IMR-90 (cell line): ENCODE results near the gene SPRED3. TPM values are rescaled to one million over a fixed set of nuclear protein-coding genes. Genes with fewer than 3 reads are reported as not detected.

Source experiments
- ATAC-seq: fragments of 200-7000 bp; cut with Tn5 transposase; 2 replicates; pipeline ENCODE4 v1.9.1; 2020; ENCODE audit warnings: low read depth, mild to moderate bottlenecking, moderate library complexity
- BruUV-seq: library from RNA; stranded (reverse); fragments of 400-500 nt; replicated peaks from 2 replicates; lab custom pipeline; 2021; lab: Mats Ljungman, UMichigan
- CTCF ChIA-PET: fragments of 300-600 bp; formaldehyde crosslinking; extraction: SDS; loops from one replicate; lab custom pipeline; 2021; ENCODE audit warnings: antibody characterized with exemption; lab: Yijun Ruan, JAX
- POLR2A ChIA-PET: fragments of 300-600 bp; sonication (Branson Sonifier 250); formaldehyde crosslinking; loops from one replicate; lab custom pipeline; 2022; ENCODE audit warnings: antibody characterized with exemption; ENCODE audit not compliant: unreplicated experiment; lab: Charles Lee
- DNase-seq: peaks from one replicate; pipeline ENCODE4 v3.0.0; 2013
- H2AFZ ChIP-seq: replicated peaks from 2 replicates; pipeline ENCODE3; 2013; ENCODE audit warnings: low read length, mild to moderate bottlenecking; ENCODE audit not compliant: poor library complexity
- H2AK5ac ChIP-seq: 2 replicates; pipeline ENCODE4 v1.6.1; 2013; ENCODE audit warnings: low read depth, low read length, inconsistent platforms
- H2AK9ac ChIP-seq: replicated peaks from 2 replicates; pipeline ENCODE3; 2013; ENCODE audit warnings: mild to moderate bottlenecking, low read depth, low read length, moderate library complexity; ENCODE audit not compliant: poor library complexity
- H2BK120ac ChIP-seq: 2 replicates; pipeline ENCODE4 v1.6.1; 2013; ENCODE audit warnings: low read depth, low read length, inconsistent platforms
- H2BK15ac ChIP-seq: 3 replicates; pipeline ENCODE4 v1.6.1; 2013; ENCODE audit warnings: low read depth, low read length, inconsistent platforms
- H2BK20ac ChIP-seq: 2 replicates; pipeline ENCODE4 v1.6.1; 2013; ENCODE audit warnings: low read depth, mild to moderate bottlenecking, inconsistent platforms, low read length, moderate library complexity
- H2BK5ac ChIP-seq: 2 replicates; pipeline ENCODE4 v1.6.1; 2013; ENCODE audit warnings: mild to moderate bottlenecking, low read depth, low read length, inconsistent platforms; ENCODE audit not compliant: poor library complexity, severe bottlenecking
- H3K14ac ChIP-seq: replicated peaks from 2 replicates; pipeline ENCODE4 v1.6.1; 2013; ENCODE audit warnings: low read depth, low read length, inconsistent platforms
- H3K18ac ChIP-seq: 2 replicates; pipeline ENCODE4 v1.6.1; 2013; ENCODE audit warnings: low read depth, low read length, control low read depth
- H3K23ac ChIP-seq: 2 replicates; pipeline ENCODE4 v1.6.1; 2013; ENCODE audit warnings: low read depth, low read length, inconsistent platforms
- H3K27ac ChIP-seq: 2 replicates; pipeline ENCODE4 v1.5.1; 2013; ENCODE audit warnings: mild to moderate bottlenecking, control low read depth, low read length; ENCODE audit not compliant: insufficient read depth
- H3K27me3 ChIP-seq: 2 replicates; pipeline ENCODE4 v1.6.1; 2013; ENCODE audit warnings: low read length; ENCODE audit not compliant: control insufficient read depth, insufficient read depth
- H3K36me3 ChIP-seq: 2 replicates; pipeline ENCODE4 v1.6.1; 2013; ENCODE audit warnings: low read length, mixed read lengths; ENCODE audit not compliant: control insufficient read depth, insufficient read depth
- H3K4ac ChIP-seq: 2 replicates; pipeline ENCODE4 v1.6.1; 2013; ENCODE audit warnings: low read depth, low read length, inconsistent platforms
- H3K4me1 ChIP-seq: 2 replicates; pipeline ENCODE4 v1.6.1; 2013; ENCODE audit warnings: low read length, mixed read lengths; ENCODE audit not compliant: control insufficient read depth, insufficient read depth
- H3K4me2 ChIP-seq: 2 replicates; pipeline ENCODE4 v1.6.1; 2013; ENCODE audit warnings: low read depth, mild to moderate bottlenecking, control low read depth, low read length, moderate library complexity
- H3K4me3 ChIP-seq: 2 replicates; pipeline ENCODE4 v1.5.1; 2013; ENCODE audit warnings: low read depth, mild to moderate bottlenecking, control low read depth, low read length, moderate library complexity; ENCODE audit not compliant: insufficient read depth
- H3K56ac ChIP-seq: 2 replicates; pipeline ENCODE4 v1.6.1; 2013; ENCODE audit warnings: low read length, inconsistent platforms; ENCODE audit not compliant: insufficient read depth; ENCODE audit errors: extremely low read depth
- H3K79me1 ChIP-seq, 2 experiments: 2 replicates each; pipeline ENCODE4 v1.6.1; 2013; ENCODE audit warnings: low read length in 2 of 2, inconsistent platforms in 1 of 2, low read depth in 1 of 2
- H3K9ac ChIP-seq: 2 replicates; pipeline ENCODE4 v1.6.1; 2013; ENCODE audit warnings: low read depth, low read length, control low read depth
- H3K9me1 ChIP-seq: 2 replicates; pipeline ENCODE4 v1.6.1; 2013; ENCODE audit warnings: low read length, inconsistent platforms; ENCODE audit not compliant: insufficient read depth
- H3K9me3 ChIP-seq: 2 replicates; pipeline ENCODE4 v1.6.1; 2013; ENCODE audit warnings: low read length; ENCODE audit not compliant: control insufficient read depth, insufficient read depth
- H4K20me1 ChIP-seq: 2 replicates; pipeline ENCODE4 v1.6.1; 2013; ENCODE audit warnings: low read length, inconsistent platforms; ENCODE audit not compliant: insufficient read depth
- H4K5ac ChIP-seq: 2 replicates; pipeline ENCODE4 v1.6.1; 2013; ENCODE audit warnings: mild to moderate bottlenecking, low read depth, low read length, control low read depth
- H4K8ac ChIP-seq, 2 experiments: 2 replicates each; pipeline ENCODE4 v1.6.1; 2013; ENCODE audit warnings: low read depth in 2 of 2, low read length in 2 of 2, control low read depth in 1 of 2, inconsistent platforms in 1 of 2
- H4K91ac ChIP-seq: 2 replicates; pipeline ENCODE4 v1.6.1; 2013; ENCODE audit warnings: low read depth, low read length, inconsistent platforms; ENCODE audit not compliant: insufficient read depth
- BHLHE40 ChIP-seq: fragments of 150-350 bp; IDR thresholded peaks from 2 replicates; pipeline ENCODE4 v1.6.1; 2016; ENCODE audit warnings: mild to moderate bottlenecking, low read depth, low read length
- CEBPB ChIP-seq: IDR thresholded peaks from 2 replicates; pipeline ENCODE4 v1.6.1; 2012; ENCODE audit warnings: low read depth, low read length, improper control_type of control experiment
- CHD1 ChIP-seq: IDR thresholded peaks from 2 replicates; pipeline ENCODE4 v1.6.1; 2012; ENCODE audit warnings: low read depth, low read length, improper control_type of control experiment
- FOS ChIP-seq: fragments of 150-350 bp; IDR thresholded peaks from 2 replicates; pipeline ENCODE4 v1.6.1; 2016; ENCODE audit warnings: low read depth, low read length
- MAFK ChIP-seq: IDR thresholded peaks from 2 replicates; pipeline ENCODE4 v1.6.1; 2012; ENCODE audit warnings: low read depth, low read length, improper control_type of control experiment
- MAZ ChIP-seq: IDR thresholded peaks from 2 replicates; pipeline ENCODE4 v1.6.1; 2012; ENCODE audit warnings: low read depth, mild to moderate bottlenecking, low read length, improper control_type of control experiment, moderate library complexity, borderline replicate concordance
- MXI1 ChIP-seq: IDR thresholded peaks from 2 replicates; pipeline ENCODE4 v1.6.1; 2012; ENCODE audit warnings: low read depth, mild to moderate bottlenecking, low read length, moderate library complexity, borderline replicate concordance
- NFE2L2 ChIP-seq: fragments of 150-350 bp; IDR thresholded peaks from 2 replicates; pipeline ENCODE4 v1.6.1; 2016; ENCODE audit warnings: low read depth, mild to moderate bottlenecking, low read length
- POLR2A ChIP-seq: IDR thresholded peaks from 2 replicates; pipeline ENCODE4 v1.6.1; 2012; ENCODE audit warnings: mild to moderate bottlenecking, low read depth, low read length
- RAD21 ChIP-seq: IDR thresholded peaks from 2 replicates; pipeline ENCODE4 v1.6.1; 2012; ENCODE audit warnings: low read length, improper control_type of control experiment
- RCOR1 ChIP-seq: IDR thresholded peaks from 2 replicates; pipeline ENCODE4 v1.6.1; 2012; ENCODE audit warnings: mild to moderate bottlenecking, low read length, improper control_type of control experiment; ENCODE audit not compliant: insufficient replicate concordance
- RFX5 ChIP-seq: IDR thresholded peaks from 2 replicates; pipeline ENCODE4 v1.8.0; 2012; ENCODE audit warnings: low read depth, mild to moderate bottlenecking, low read length, moderate library complexity
- SMC3 ChIP-seq: fragments of 150-350 bp; IDR thresholded peaks from 2 replicates; pipeline ENCODE4 v1.6.1; 2016; ENCODE audit warnings: low read depth, mild to moderate bottlenecking, antibody characterized with exemption, low read length, moderate library complexity
- WGBS, 2 experiments: methylation state at CpG; one replicate each; pipeline versions ENCODE4 v1.1.5 to v1.1.7; 2013; ENCODE audit warnings: missing lambda C conversion rate in 2 of 2; ENCODE audit not compliant: insufficient read length in 1 of 2; ENCODE audit errors: extremely low coverage in 2 of 2; 5-methylcytosine and 5-hydroxymethylcytosine counted together
- dilution Hi-C: fragments of 300-500 bp; cut with HindIII; formaldehyde crosslinking; loops from one replicate; pipeline ENCODE4 v1.14.3; 2018; ENCODE audit warnings: low sequenced_read_pairs; ENCODE audit not compliant: unreplicated experiment
- in situ Hi-C: fragments of 300-500 bp; cut with MboI; formaldehyde crosslinking; loops from 3 replicates; pipeline ENCODE4 v1.14.3; 2019; ENCODE audit warnings: low sequenced_read_pairs, inconsistent platforms, mixed read lengths
- intact Hi-C: fragments of 100-400 bp; cut with micrococcal nuclease; formaldehyde crosslinking; loops from 2 replicates; pipeline ENCODE4 v1.10.0; 2022
- polyA plus RNA-seq, 3 experiments: library from polyadenylated mRNA; depleted of rRNA; stranded (reverse); fragments of >200 nt; gene quantifications; 2 replicates each; pipeline ENCODE4 v1.2.3, GENCODE V29; 2012; ENCODE audit warnings: low replicate concordance in 1 of 3
- total RNA-seq: library from RNA; depleted of rRNA; stranded (reverse); fragments of >200 nt; gene quantifications from 2 replicates; pipeline ENCODE4 v1.2.3, GENCODE V29; 2012
- TF ChIP-seq, protein P1 (sequence below): fragments of 150-350 bp; IDR thresholded peaks from 2 replicates; pipeline ENCODE4 v1.6.1; 2017; ENCODE audit warnings: mild to moderate bottlenecking, antibody characterized with exemption, low read length, low read depth
- TF ChIP-seq, protein P2 (sequence below): conservative IDR thresholded peaks from 2 replicates; pipeline ENCODE4 v1.5.1; 2012; ENCODE audit warnings: mild to moderate bottlenecking, low read depth, low read length, improper control_type of control experiment
- TF ChIP-seq, protein P3 (sequence below): fragments of 150-350 bp; IDR thresholded peaks from 2 replicates; pipeline ENCODE4 v1.6.1; 2016; ENCODE audit warnings: low read depth, mild to moderate bottlenecking, low read length, moderate library complexity, borderline replicate concordance

SPRED3 gene
- total and polyA plus RNA-seq, 2 of the 4 experiments (the other 2 are of a cell fraction): 0.90 to 7.9 TPM

DNA sequence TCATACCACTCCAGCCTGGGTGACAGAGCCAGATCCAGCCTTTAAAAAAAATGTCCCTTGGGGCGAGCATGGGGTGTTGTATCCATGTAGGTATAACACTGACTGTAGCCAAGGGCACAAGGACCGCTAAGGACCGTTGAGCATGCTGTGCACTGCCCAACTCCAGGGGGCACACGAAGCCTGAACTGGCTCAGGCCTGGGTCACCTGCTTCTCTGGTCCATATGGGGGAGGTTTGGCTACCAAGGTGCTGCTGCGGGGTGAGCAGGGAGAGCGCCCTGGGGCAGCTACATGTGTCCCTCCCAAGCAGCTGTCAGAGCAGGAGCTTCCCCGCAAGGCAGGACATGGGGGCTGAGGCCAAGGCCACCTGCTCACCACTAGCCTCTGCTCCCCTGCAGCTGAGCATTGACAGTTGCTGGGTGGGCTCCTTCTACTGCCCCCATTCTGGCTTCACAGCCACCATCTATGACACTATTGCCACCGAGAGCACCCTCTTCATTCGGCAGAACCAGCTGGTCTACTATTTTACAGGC, 36.6 kb upstream of the SPRED3 start:
- H4K20me1 ChIP-seq: no peaks in the 10 kb centered on the region
- in situ Hi-C loops: no loop called here
- no peak overlapping the region for H3K4me2 ChIP-seq
- no peaks in the 10 kb centered on the region for H3K9me3 ChIP-seq
- H3K9me1 ChIP-seq: no peaks in the 10 kb centered on the region
- no peak for DNase-seq
- TF ChIP-seq RAD21: no peak
- TF ChIP-seq POLR2A: no peak
- no peak for TF ChIP-seq MAZ
- no peak for TF ChIP-seq CHD1
- no peak for TF ChIP-seq SMC3
- no peak for TF ChIP-seq BHLHE40
- TF ChIP-seq, protein P1, sequence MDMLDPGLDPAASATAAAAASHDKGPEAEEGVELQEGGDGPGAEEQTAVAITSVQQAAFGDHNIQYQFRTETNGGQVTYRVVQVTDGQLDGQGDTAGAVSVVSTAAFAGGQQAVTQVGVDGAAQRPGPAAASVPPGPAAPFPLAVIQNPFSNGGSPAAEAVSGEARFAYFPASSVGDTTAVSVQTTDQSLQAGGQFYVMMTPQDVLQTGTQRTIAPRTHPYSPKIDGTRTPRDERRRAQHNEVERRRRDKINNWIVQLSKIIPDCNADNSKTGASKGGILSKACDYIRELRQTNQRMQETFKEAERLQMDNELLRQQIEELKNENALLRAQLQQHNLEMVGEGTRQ: no peak
- no peak for TF ChIP-seq RFX5
- TF ChIP-seq MAFK: no peak
- no peak for TF ChIP-seq RCOR1
- no peak for TF ChIP-seq MXI1
- TF ChIP-seq, protein P2, sequence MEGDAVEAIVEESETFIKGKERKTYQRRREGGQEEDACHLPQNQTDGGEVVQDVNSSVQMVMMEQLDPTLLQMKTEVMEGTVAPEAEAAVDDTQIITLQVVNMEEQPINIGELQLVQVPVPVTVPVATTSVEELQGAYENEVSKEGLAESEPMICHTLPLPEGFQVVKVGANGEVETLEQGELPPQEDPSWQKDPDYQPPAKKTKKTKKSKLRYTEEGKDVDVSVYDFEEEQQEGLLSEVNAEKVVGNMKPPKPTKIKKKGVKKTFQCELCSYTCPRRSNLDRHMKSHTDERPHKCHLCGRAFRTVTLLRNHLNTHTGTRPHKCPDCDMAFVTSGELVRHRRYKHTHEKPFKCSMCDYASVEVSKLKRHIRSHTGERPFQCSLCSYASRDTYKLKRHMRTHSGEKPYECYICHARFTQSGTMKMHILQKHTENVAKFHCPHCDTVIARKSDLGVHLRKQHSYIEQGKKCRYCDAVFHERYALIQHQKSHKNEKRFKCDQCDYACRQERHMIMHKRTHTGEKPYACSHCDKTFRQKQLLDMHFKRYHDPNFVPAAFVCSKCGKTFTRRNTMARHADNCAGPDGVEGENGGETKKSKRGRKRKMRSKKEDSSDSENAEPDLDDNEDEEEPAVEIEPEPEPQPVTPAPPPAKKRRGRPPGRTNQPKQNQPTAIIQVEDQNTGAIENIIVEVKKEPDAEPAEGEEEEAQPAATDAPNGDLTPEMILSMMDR: no peak
- TF ChIP-seq, protein P3, sequence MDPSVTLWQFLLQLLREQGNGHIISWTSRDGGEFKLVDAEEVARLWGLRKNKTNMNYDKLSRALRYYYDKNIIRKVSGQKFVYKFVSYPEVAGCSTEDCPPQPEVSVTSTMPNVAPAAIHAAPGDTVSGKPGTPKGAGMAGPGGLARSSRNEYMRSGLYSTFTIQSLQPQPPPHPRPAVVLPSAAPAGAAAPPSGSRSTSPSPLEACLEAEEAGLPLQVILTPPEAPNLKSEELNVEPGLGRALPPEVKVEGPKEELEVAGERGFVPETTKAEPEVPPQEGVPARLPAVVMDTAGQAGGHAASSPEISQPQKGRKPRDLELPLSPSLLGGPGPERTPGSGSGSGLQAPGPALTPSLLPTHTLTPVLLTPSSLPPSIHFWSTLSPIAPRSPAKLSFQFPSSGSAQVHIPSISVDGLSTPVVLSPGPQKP: no peak
- no peak for TF ChIP-seq NFE2L2
- TF ChIP-seq CEBPB: no peak
- TF ChIP-seq FOS: no peak
- dilution Hi-C loops: no loop called here
- no peak overlapping the region for H2AK9ac ChIP-seq
- H3K4me3 ChIP-seq: no peak overlapping the region
- H2BK5ac ChIP-seq: no peak overlapping the region
- ChIA-PET CTCF (no interaction called here), POLR2A (no interaction called here)
- H3K27ac ChIP-seq: no peak overlapping the region
- no peak overlapping the region for H2BK120ac ChIP-seq
- no TSS peak for BruUV-seq
- no peak overlapping the region for H3K56ac ChIP-seq
- H3K23ac ChIP-seq: no peak overlapping the region
- no peak overlapping the region for H3K18ac ChIP-seq
- H4K91ac ChIP-seq: no peak overlapping the region
- 90% methylated on average over 2 of the region's 9 CpGs; no CpG with 5 or more reads in 1 of the 2 experiments for WGBS, 2 experiments
- H3K9ac ChIP-seq: no peak overlapping the region
- H2BK20ac ChIP-seq: no peak overlapping the region
- H3K79me1 ChIP-seq: no peaks in the 10 kb centered on the region
- no peak overlapping the region for H3K14ac ChIP-seq
- no peaks in the 10 kb centered on the region for H3K4me1 ChIP-seq
- H2BK15ac ChIP-seq: no peak overlapping the region
- ATAC-seq: no peak
- peaks cover 19% of the 10 kb centered on the region; the same call in 1 of the 2 replicates for H3K27me3 ChIP-seq
- intact Hi-C loops: no loop called here
- H2AK5ac ChIP-seq: no peak overlapping the region
- H4K8ac ChIP-seq: no peak overlapping the region
- H4K5ac ChIP-seq: no peak overlapping the region
- no peak overlapping the region for H2AFZ ChIP-seq
- no peak overlapping the region for H3K4ac ChIP-seq
- no peaks in the 10 kb centered on the region for H3K36me3 ChIP-seq
